Activated T-cell treated with anti-CD3 and anti-CD28 coated beads for 1 hour (primary cell): ENCODE results near the gene SCN2A.
"Not testable (repeated sequence)": the region's sequence is repeated elsewhere in the genome, so short reads cannot be mapped to it uniquely, and the experiment has no call there.

Experiments used
- DNase-seq: peaks from one replicate; pipeline ENCODE4 v3.0.0-alpha.2; 2020; ENCODE audit warnings: low read depth

SCN2A gene

DNA sequence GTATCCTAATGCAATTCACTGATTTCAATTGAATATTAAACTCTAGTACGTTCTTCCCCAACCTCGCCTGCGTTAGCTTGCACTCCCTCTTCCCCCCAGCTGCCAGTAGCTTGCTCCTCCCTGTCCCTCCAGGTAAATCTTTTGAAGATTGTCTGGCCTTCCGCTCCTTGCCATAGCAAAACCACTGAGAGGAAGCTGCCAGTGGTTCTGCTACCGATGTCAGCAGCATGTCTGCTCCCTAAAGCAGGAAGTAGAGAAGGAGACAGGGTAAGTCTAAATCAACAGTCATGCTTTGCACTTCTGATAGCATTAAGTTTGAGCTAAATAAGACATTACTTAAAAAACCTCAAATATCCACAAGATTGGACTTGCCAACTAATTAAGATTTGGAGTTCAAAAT lies 89.1 kb downstream of the SCN2A start:
- no peak for DNase-seq

DNA sequence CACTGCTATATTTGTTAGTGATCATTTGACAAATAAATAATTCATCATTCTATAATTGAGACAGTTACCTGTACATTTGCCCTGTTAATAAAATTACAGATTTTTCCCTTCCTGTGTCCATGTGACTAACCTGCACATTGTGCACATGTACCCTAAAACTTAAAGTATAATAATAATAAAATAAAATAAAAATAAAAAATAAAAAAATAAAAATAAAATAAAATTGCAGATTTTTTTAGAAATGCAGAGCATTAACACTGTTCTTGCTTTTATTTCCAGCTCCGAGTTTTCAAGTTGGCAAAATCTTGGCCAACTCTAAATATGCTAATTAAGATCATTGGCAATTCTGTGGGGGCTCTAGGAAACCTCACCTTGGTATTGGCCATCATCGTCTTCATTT lies 105.1 kb downstream of the SCN2A start:
- DNase-seq: not testable (repeated sequence)

DNA sequence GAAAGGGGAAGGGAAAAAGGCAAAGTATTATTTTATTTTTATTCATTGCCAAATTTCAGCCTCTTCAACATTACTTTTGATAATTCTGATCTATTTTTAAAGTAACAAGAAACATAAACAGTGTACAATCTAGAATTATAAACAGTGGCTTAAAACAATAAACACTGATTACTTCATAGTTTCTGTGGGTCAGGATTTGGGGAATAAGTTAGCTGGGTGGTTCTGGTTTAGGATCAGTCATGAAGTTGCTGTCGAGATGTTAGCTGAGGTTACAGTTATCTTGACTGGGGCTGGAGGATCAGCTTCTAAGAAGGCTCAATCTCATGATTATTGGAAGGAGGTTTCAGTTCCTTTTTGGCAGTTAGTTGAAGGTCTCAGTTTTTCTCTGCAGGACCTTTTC lies 109.2 kb downstream of the SCN2A start:
- DNase-seq: no peak

DNA sequence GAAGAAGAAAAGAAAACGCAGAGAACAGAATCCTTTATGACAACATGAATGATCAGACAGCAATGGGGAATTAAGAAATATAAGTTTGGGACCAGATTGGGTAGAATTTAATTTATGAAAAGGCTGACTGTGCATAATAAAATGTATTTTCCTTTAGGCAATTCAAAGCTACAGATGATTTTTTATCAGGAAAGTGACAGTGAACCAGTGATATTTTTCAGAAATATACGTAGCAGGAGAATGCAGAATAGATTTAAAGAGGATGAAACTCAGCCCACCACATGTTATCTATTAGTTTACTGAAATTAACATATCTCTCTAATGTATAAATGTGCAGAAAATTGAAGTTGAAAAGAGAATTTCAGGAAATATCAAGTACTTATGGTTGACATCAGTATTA lies 110.0 kb downstream of the SCN2A start:
- DNase-seq: no peak

DNA sequence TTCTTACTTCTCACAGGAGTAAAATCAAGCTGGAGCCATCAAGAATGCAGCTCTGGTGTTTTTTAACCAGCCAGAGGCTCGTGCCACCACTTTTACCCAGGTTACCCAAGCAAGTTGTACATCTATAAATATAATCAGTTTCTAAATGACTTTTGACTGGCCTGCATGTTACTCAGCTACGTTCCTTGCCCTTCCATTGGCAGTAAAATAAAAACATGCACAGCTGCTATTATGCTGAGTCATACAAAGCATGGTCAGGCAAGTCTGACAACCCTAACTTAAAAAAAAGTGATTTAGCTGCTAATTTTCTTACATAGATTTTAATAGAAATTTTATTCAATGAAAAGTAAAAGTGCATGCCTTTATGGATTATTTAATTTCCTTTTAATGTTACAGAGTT lies 118.5 kb downstream of the SCN2A start:
- DNase-seq: no peak

DNA sequence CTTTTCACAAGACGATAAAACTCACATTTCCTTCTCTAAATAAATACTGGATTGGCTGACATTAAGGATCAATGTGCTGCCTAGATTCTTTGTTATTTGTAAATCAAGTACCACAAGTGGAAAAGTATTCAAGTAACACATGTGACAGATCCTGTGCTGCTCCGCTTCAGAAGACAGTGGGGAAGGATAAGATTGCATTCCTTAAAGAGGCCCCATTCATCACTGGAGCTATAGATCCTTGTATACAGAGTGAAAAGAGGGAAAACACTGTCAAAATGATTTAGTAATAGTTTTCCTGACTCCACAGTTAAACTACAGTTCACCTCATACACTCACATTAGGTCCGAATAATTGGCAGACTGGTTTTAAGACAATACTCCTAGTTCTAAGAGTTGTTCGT lies 122.3 kb downstream of the SCN2A start:
- DNase-seq: no peak

DNA sequence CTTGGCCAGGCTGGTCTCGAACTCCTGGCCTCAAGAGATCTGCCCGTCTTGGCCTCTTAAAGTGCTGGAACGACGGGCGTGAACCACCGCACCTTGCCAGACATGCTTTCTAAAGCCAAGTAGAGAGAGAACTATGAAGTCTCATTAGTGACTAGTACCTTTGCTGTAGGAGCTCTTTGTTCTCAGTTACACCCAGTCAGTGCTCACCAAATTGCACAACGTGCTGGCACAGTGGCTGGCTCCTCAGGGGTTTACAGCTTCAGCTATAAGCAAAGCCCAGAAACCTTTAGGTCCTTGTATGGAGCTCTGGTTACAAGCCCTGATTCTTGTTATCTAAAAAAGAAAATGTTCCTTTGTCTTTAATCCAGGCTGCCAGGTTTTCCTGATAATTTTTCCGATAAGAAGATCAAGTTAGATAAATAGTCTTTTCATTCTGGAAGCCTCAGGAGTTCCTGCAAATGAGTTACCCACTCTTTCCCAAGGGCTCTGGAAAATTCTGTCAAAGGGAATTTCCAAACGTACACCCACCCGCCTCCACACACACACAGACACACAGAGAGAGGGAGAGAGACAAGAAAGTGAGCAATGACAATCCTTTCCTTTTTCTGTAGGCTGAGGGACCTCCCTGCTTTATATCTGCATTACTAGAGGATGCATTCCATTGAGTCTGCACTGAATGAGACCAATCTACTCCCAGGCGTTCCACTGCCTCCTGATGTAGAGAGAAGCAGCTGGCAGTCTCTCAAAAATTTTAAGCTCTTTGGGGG lies 130.1 kb downstream of the SCN2A start:
- DNase-seq: no peak

DNA sequence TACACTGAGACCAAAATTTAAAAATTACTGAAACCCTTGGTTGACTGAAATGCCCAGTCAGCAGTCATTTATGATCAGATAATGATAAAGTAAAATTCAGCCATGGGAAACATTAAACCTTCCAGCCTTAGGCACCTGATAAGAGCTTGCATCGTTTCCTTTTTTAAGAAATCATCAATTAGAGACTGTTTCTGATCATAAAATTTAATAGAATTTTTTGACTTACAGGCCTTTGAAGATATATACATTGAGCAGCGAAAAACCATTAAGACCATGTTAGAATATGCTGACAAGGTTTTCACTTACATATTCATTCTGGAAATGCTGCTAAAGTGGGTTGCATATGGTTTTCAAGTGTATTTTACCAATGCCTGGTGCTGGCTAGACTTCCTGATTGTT lies 130.7 kb downstream of the SCN2A start:
- DNase-seq: no peak

DNA sequence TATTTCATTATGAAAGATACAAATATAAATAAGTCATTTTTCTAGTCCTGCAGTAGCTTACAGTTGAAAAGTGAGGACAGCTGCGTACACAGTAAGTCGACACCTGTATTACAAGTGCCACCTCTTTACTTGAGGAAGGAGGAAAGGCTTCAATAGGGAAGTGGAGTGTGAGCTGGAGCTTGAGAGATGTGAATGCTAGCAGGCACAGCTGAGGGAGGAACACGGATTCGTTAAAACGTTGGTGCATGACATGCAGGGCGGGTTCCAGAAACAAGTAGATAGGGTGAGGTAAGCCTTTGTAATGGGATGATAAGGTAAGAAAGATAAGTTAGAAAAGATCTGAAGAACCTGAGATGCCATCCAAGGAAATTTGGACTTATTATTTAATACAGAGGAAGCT lies 132.1 kb downstream of the SCN2A start:
- DNase-seq: no peak

DNA sequence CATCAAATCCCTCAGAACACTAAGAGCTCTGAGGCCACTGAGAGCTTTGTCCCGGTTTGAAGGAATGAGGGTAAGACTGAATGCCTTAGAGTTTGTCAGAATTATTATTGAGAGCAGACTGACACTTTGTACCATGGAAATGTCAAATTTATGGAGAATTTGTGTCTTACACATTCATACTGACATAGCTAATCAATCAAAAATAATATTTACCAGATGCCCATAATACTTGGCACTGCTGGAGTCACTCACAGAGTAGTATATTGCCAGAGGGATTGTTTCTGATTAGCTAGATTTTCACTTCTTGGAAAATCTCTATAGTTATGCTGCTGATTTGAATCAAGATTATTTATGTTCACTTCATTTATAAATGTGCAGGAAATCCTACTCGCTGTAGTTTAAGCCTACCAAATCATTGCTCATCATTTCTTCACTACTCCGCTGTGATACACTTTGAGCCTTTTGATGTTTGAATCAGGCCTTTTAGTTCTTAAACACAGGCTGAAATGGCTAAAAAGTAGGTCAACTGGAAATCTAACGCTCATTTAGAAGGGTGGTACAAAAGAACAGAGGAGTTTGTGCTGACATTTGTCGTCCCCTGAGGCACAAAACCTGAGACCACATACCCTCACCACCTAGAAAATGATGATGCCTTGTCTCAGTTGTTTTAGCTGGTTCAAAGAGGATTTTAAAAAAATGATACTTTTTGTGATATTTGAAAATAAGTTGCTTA lies 134.2 kb downstream of the SCN2A start:
- DNase-seq: no peak

DNA sequence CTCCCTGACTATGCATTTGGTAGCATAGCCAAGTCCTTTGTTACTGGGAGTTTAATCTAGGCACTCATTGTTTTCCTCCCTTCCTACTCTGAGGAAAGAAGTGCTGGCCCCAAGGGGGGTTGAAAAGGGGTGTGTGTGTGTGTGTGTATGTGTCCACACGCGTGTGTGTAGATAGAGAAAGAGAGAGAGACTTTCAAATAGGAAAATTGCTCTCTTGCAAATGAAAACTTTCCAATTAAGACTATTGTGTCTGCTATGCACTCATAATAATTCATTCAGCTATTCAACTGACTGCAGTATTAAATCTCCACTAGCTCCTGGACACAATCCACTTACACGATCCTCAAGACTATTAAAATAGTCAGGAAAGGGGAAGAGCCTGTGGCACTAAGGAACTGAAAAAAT lies 137.4 kb downstream of the SCN2A start:
- DNase-seq: no peak

DNA sequence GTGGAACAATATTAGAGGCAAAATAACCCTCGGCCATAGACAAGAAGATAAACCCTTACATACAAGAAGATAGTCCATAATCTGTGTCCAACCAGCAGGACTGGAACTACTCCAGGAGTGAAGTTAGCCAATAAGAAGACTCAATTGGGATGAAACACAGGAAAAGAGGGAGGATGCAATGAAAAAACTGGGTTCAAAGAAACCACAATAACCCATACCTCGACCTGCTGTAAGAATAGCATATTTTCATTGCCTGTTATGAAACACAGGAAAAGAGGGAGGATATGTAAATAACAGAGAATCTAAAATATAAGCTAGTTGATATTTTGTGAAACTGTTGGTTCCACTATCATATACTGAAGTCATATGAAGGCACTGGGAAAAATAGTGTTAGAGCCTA lies 143.1 kb downstream of the SCN2A start:
- no peak for DNase-seq

DNA sequence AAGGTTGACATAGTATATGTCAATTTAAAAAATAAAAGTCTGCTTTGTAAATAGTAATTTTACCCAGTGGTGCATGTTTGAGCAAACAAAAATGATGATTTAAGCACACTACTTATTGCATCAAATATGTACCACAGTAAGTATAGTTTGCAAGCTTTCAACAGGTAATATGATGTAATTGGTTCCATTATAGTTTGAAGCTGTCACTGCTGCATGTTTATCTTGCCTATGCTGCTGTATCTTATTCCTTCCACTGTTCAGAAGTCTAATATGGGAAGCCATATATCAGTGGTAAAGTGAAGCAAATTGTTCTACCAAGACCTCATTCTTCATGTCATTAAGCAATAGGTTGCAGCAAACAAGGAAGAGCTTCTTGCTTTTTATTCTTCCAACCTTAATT lies 151.7 kb downstream of the SCN2A start:
- DNase-seq: no peak

DNA sequence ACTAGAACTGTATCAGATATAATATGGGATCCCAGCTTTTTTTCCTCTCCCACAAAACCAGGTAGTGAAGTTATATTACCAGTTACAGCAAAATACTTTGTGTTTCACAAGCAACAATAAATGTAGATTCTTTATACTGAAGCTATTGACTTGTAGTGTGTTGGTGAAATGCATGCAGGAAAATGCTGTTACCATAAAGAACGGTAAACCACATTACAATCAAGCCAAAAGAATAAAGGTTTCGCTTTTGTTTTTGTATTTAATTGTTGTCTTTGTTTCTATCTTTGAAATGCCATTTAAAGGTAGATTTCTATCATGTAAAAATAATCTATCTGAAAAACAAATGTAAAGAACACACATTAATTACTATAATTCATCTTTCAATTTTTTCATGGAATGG lies 152.6 kb downstream of the SCN2A start:
- no peak for DNase-seq

DNA sequence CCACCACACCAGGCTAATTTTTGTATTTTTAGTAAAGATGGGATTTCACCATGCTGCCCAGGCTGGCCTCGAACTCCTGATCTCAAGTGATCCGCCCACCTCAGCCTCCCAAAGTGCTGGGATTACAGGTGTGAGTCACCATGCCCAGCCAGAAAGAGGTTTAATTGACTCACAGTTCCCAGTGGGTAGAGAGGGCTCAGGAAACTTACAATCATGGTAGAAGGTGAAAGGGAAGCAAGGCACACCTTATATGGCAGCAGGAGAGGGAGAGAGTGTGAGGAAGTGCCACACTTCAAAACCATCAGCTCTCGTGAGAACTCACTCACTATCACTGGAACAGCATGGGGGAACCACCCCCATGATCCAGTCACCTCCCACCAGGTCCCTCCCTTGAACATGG lies 159.4 kb downstream of the SCN2A start:
- not testable (repeated sequence) for DNase-seq

DNA sequence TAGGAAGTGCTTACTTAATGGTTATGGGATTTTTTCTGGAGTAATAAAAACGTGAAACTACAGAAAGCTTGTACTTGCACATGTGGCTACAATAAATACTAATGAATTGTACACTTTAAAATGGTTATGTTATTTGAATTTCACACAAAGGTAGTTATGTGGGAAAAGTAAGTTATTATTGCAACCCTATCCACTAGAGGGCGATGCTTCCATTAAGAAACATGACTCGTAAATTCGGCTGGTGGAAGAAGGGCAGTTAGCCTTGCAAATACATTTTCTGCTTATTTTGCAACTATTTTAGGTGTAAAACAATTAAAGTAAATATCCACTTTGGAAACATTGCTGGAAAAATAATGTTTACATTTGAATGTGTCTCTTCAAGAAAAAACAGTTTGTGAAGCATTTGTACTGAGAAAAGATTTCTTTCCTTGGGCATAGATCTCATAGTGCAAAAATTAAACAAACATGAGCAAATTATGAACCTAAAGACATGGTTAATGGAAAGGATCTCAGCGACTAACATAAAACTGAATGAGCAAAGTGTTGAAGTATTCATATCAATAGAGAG lies 162.2 kb downstream of the SCN2A start:
- DNase-seq: no peak

DNA sequence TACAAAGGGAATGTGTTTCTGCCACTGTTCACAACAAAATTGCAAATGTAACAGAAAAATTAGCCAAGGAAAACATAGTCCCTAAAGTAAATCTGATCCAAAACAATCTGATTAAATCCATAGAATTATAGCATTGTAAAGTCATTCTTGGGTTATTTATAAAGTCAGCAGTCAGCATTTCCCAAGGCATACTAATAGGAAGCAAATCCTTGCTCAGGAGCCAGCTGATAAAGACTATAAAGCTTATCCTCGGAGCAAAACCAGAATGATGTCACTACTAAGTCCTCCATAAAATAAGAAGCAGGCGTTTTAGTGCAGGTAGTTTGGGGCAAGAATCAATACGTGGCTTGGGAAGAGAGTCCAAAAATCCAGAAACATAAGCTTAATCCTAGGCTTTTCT lies 162.9 kb downstream of the SCN2A start:
- no peak for DNase-seq

DNA sequence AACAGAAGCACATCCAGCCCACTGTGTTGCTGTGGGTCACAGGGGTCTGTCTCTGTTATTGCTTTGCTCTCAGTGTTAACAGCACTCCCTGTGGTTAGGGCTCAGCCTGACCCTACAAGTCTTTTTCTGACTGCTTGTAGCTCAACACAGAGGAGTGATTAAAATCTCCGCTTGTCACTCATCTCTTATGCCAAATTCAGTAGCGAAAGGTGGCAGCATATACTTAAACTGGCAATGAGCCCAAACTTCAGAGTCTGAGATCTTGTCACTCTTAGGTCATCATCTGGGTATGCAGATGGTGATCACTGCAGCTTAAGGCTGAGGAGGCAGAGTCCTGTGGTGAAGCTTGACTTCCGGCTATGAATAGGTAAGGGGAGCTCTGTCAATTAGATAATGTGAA lies 167.0 kb downstream of the SCN2A start:
- no peak for DNase-seq

DNA sequence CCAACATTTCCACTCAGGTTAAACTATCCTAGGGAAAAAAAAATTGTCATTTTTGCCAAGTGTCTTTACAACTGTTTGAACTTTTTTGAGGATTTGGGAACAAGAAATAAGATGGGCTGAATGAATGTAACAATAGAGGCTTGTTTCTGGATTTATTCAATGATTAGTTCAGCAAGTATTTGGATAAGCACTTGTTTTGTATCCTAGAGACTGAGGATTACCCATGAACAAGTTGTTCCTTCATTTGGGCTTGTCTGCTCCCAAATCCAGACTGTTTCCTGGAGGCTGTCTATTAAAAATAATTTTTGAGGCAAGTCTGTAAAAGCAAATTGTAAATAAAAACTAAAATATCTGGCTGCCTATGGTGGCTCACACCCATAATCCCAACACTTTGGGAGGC lies 168.3 kb downstream of the SCN2A start:
- no peak for DNase-seq

DNA sequence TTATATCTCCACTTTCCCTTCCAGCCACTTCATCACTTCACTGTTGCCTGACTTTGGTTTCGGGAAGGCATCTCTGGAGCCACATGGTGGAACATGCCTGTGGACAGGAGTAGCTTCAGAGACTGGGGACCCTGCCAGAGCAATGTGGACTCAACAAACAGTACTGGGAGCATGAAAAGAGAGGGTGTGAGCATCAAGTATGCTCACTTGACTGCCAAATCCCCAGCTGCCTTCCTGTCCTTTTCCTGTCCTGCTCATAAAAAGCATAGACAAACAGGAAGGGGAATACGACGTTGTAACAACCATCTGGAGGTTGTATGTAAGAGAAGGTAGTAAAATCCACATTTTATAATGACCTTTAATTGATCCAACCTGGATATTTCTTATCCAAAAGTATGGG lies 169.0 kb downstream of the SCN2A start:
- no peak for DNase-seq

DNA sequence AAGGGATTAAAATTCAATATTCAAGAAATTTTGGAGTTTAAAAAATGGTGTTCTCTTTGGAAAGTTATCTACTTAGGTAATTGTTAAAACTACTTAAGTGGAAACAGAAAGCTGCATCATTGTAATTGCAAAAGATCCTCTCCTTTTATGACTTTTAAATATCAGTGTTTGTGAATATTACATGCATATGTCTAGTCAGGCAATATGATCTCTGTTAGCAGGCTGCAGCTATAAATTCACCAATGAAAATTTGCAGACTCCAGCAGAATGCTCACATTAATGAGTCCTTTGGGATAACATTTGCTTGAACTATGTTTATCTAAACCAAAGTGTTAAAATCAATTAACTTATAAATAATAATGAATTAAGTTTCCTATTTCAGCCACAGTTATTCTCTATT lies 171.1 kb downstream of the SCN2A start:
- no peak for DNase-seq

DNA sequence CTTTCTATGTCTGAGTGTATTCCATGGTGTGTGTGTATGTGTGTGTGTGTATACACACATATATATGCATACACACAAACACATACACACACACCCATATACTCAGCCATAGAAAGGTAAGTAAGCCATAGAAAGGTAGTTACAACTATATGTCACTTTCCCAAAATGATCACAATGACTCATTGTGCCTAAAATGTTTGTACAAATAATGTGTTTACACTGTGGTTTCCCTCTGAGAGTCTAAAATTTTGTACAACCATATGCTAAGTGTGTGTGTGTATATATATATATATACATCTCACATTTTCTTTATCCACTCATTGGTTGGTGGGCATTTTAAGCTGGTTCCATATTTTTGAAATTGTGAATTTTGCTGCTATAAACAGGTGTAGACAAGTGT lies 175.0 kb downstream of the SCN2A start:
- DNase-seq: no peak

DNA sequence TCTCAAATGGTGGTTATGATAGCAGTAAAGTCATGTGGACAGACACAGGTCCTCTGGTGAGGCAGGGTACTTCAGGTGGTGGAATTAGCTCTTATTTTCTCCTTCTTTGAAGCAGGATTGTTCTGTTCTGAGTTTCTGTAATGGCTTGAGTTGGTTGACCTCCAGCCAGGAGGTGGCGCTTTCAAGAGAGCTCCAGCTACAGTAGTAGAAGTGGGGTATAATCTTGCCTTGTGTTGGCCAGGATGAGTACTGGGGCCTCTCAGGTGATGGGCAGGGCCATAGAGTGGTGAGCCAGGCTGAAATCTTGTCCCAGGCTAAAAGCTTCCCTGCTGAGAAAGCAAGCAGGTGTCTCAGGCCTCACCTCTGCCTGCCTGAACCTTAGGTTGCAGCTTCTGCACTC lies 177.8 kb downstream of the SCN2A start:
- DNase-seq: no peak

DNA sequence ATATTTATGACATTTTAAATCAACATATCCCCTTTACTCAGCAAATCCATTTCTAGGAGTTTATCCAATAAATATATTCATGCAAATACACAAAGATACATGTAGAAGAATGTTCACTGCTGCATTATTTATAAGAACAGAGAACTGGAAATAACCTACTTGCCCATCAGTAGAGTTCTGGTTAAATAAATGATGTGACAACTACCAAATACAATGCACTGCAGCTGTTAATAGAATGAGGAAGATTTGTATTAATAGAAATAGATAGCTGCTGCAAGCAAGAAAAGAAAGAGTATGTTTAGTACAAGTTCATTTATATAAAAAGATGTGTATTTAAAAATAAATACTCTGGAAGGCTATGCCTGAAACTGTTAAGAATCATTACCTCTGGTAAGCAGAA lies 181.0 kb downstream of the SCN2A start:
- no peak for DNase-seq
